Left lung (tissue), 10 donors: ENCODE data around the gene SLC22A1. TPM values are rescaled to one million over a fixed set of nuclear protein-coding genes. Genes with fewer than 3 reads are reported as not detected.

Source experiments
- ATAC-seq: fragments of 200-7000 bp; cut with Tn5 transposase; one replicate; pipeline ENCODE4 v1.9.1; 2020; ENCODE audit warnings: moderate library complexity
- DNase-seq, 4 donors: peaks; one replicate each; pipeline ENCODE4 v3.0.0-alpha.2; 2013 to 2020
- H3K27ac ChIP-seq, 2 donors: fragments of 200-600 bp; sonication (generic) in 1 of 2; one replicate each; pipeline versions ENCODE4 v1.5.0 to v1.8.0; 2020 to 2021
- H3K27me3 ChIP-seq, 2 donors: fragments of 200-600 bp; sonication (generic) in 1 of 2; one replicate each; pipeline versions ENCODE4 v1.5.0 to v1.8.0; 2020 to 2021
- H3K36me3 ChIP-seq, 2 donors: fragments of 200-600 bp; sonication (generic) in 1 of 2; one replicate each; pipeline versions ENCODE4 v1.5.0 to v1.8.0; 2020 to 2021
- H3K4me1 ChIP-seq, 2 donors: fragments of 200-600 bp; one replicate each; pipeline ENCODE4 v1.8.0; 2021
- H3K4me3 ChIP-seq, 2 donors: fragments of 200-600 bp; sonication (generic) in 1 of 2; one replicate each; pipeline versions ENCODE4 v1.5.0 to v1.8.0; 2020 to 2021; ENCODE audit warnings: mild to moderate bottlenecking in 1 of 2
- H3K9me3 ChIP-seq, 2 donors: fragments of 200-600 bp; sonication (generic) in 1 of 2; one replicate each; pipeline versions ENCODE4 v1.5.0 to v1.8.0; 2020 to 2021
- CTCF ChIP-seq, 2 donors: fragments of 200-600 bp; sonication (generic) in 1 of 2; IDR thresholded peaks; one replicate each; pipeline versions ENCODE4 v1.5.0 to v1.8.0; 2021; ENCODE audit warnings: antibody characterized with exemption in 2 of 2
- intact Hi-C, 2 donors: fragments of 100-400 bp; cut with DNase I; formaldehyde crosslinking; loops; one replicate each; pipeline versions ENCODE4 v1.11.2 to v1.14.2; 2022
- polyA plus RNA-seq, 6 donors: library from polyadenylated mRNA; unstranded; fragments of 120-200 nt; gene quantifications; one replicate each; pipeline ENCODE4 v1.2.1, GENCODE V29; 2013; ENCODE audit not compliant: insufficient read length in 6 of 6
- total RNA-seq, 2 donors: library from RNA; stranded (reverse); fragmentation: NEBNext Ultra II Directional; extraction: Animal tissue kit (Norgen Biotek cat#: 25700); gene quantifications; one replicate each; pipeline ENCODE4 v1.2.1, GENCODE V29; 2021
- donor health status: DM: no; HTN: yes; CAD: no.
- donor health status: DM: no; HTN: no; CAD: no.

Gene SLC22A1
- total and polyA plus RNA-seq, 8 donors = 0.24 to 2.7 (median 0.45) TPM

GRCh38 chr6:160084198-160084776, 37.3 kb upstream of the SLC22A1 start:
- no peak overlapping the region for H3K4me3 ChIP-seq
- H3K36me3 ChIP-seq = peaks cover 4 to 100% of the 10 kb centered on the region in 2 donors
- intact Hi-C loops = no loop called here
- H3K9me3 ChIP-seq = no peaks in the 10 kb centered on the region
- no peaks in the 10 kb centered on the region for H3K27me3 ChIP-seq
- no peaks in the 10 kb centered on the region for H3K4me1 ChIP-seq
- no peak overlapping the region for H3K27ac ChIP-seq
- TF ChIP-seq CTCF (IDR thresholded peaks at IDR 0.05) = no peak
- ATAC-seq (no peak), DNase-seq (no peak)

- no peak overlapping the region for H3K4me3 ChIP-seq
- no peak for TF ChIP-seq CTCF (IDR thresholded peaks at IDR 0.05)
- peaks cover 3 to 100% of the 10 kb centered on the region in 2 donors for H3K36me3 ChIP-seq
- ATAC-seq (no peak), DNase-seq (no peak)
- H3K4me1 ChIP-seq = no peaks in the 10 kb centered on the region
- H3K9me3 ChIP-seq = no peaks in the 10 kb centered on the region
- intact Hi-C loops = loop anchor here in 1 of 2 donors (5.0 kb wide), 1 partner anchor 372 kb away; no protein-coding TSS in a partner anchor
- H3K27ac ChIP-seq = no peak overlapping the region
- no peaks in the 10 kb centered on the region for H3K27me3 ChIP-seq
Observed at GRCh38 chr6:160085226-160085625, 36.4 kb upstream of the SLC22A1 start.

- ATAC-seq = no peak
Observed at GRCh38 chr6:160085713-160086505, 35.7 kb upstream of the SLC22A1 start.

GRCh38 chr6:160086754-160087153, 34.9 kb upstream of the SLC22A1 start:
- H3K27me3 ChIP-seq = no peaks in the 10 kb centered on the region
- no peak overlapping the region for H3K27ac ChIP-seq
- ATAC-seq (no peak), DNase-seq (no peak)
- peaks cover 0 to 100% of the 10 kb centered on the region in 2 donors for H3K36me3 ChIP-seq
- no peaks in the 10 kb centered on the region for H3K9me3 ChIP-seq
- TF ChIP-seq CTCF (IDR thresholded peaks at IDR 0.05) = no peak
- no peak overlapping the region for H3K4me3 ChIP-seq
- intact Hi-C loops = loop anchor here in 1 of 2 donors (5.0 kb wide), 1 partner anchor 371 kb away; no protein-coding TSS in a partner anchor
- H3K4me1 ChIP-seq = no peaks in the 10 kb centered on the region

More at GRCh38 chr6:160085713-160086505, 35.7 kb upstream of the SLC22A1 start:
- no peak overlapping the region for H3K27ac ChIP-seq
- H3K9me3 ChIP-seq = no peaks in the 10 kb centered on the region
- peaks cover 0 to 100% of the 10 kb centered on the region in 2 donors for H3K36me3 ChIP-seq
- H3K27me3 ChIP-seq = no peaks in the 10 kb centered on the region
- no peak overlapping the region for H3K4me3 ChIP-seq
- TF ChIP-seq CTCF (IDR thresholded peaks at IDR 0.05) = no peak
- intact Hi-C loops = loop anchor here in 1 of 2 donors (5.0 kb wide), 1 partner anchor 371 kb away; no protein-coding TSS in a partner anchor
- DNase-seq = no peak
- no peaks in the 10 kb centered on the region for H3K4me1 ChIP-seq
